ENCODE results near the gene B4GALNT3. TPM values are rescaled to one million over a fixed set of nuclear protein-coding genes. Genes with fewer than 3 reads are reported as not detected.

Gene B4GALNT3
- total and polyA plus RNA-seq, 2 experiments from 2014 or later = 0.11 TPM; not detected in 1

- no peak overlapping the region for H3K9ac ChIP-seq
- H3K27ac ChIP-seq = no peak overlapping the region
- no peaks in the 10 kb centered on the region for H3K79me2 ChIP-seq (ENCODE audit: insufficient read depth)
Observed at GRCh38 chr12:468671-469389, 9.1 kb downstream of the B4GALNT3 start.

DNA sequence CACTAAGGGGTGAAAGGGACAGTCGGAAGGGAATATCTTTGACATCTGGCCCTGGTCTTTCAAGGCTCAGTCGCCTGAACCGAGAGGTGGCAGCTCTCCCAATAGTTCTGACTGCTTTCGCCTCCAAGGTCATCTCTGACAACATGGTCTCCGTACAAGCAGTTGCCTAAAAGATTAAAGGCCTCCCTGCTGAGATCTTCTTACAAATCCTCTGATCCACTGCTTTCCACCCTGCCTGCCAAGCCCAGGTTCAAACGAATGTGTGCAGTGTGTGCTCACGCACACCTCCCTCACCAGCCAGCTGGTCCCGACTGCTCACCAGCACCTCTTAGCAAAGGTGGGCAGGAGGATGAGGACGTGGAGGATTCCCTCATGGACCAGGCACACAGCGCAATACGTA, 10.4 kb downstream of the B4GALNT3 start:
- no peak overlapping the region for H3K4me3 ChIP-seq
- H3K9me3 ChIP-seq (ENCODE audit: low read depth) = no peaks in the 10 kb centered on the region
- peaks cover 16% of the 10 kb centered on the region for H3K27me3 ChIP-seq (replicated peaks; ENCODE audit: insufficient read depth)
- H3K9ac ChIP-seq = no peak overlapping the region
- no peaks in the 10 kb centered on the region for H3K36me3 ChIP-seq (ENCODE audit: low read depth)
- H3K79me2 ChIP-seq (ENCODE audit: insufficient read depth) = no peaks in the 10 kb centered on the region
- no peaks in the 10 kb centered on the region for H4K20me1 ChIP-seq (ENCODE audit: insufficient read depth)
- no peak overlapping the region for H2AFZ ChIP-seq
- in situ Hi-C loops (cut with MboI) = no loop called here
- H3K4me1 ChIP-seq (ENCODE audit: insufficient read depth) = peaks cover 5% of the 10 kb centered on the region; the same call in 1 of the 2 replicates
- no peaks in the 10 kb centered on the region for H3K9me2 ChIP-seq (ENCODE audit: insufficient read depth)
- no peak for DNase-seq
- no peak overlapping the region for H3K27ac ChIP-seq
- TF ChIP-seq EZH2 (IDR thresholded peaks at IDR 0.05; ENCODE audit: insufficient read depth, poor library complexity, severe bottlenecking) = no peak
- TF ChIP-seq EZH2phosphoT487 (IDR thresholded peaks at IDR 0.05; ENCODE audit: insufficient read depth, low read depth) = no peak
- no peaks in the 10 kb centered on the region for H3F3A ChIP-seq (ENCODE audit: insufficient read depth)
- no peak overlapping the region for H3K4me2 ChIP-seq (ENCODE audit: unreplicated experiment)
- WGBS, 2 experiments (ENCODE audit: low coverage in 1 of 2, low lambda C conversion rate in 2 of 2, missing lambda C conversion rate in 2 of 2) = 60% methylated on average over 11 of the region's 11 CpGs

More at GRCh38 chr12:468671-469389, 9.1 kb downstream of the B4GALNT3 start:
- TF ChIP-seq EZH2phosphoT487 (IDR thresholded peaks at IDR 0.05; ENCODE audit: insufficient read depth, low read depth) (no peak), EZH2 (IDR thresholded peaks at IDR 0.05; ENCODE audit: insufficient read depth, poor library complexity, severe bottlenecking) (no peak)
- Histone ChIP-seq H3K27me3 (replicated peaks; ENCODE audit: insufficient read depth) (peaks cover 27% of the 10 kb centered on the region), H3K4me1 (ENCODE audit: insufficient read depth) (peaks cover under 1% of the 10 kb centered on the region; the same call in 1 of the 2 replicates), H3K4me2 (ENCODE audit: unreplicated experiment) (no peak overlapping the region), H3K9me2 (ENCODE audit: insufficient read depth) (no peaks in the 10 kb centered on the region), H4K20me1 (ENCODE audit: insufficient read depth) (no peaks in the 10 kb centered on the region), H3F3A (ENCODE audit: insufficient read depth) (no peaks in the 10 kb centered on the region), H3K36me3 (ENCODE audit: low read depth) (no peaks in the 10 kb centered on the region), H2AFZ (no peak overlapping the region), H3K4me3 (no peak overlapping the region), H3K9me3 (ENCODE audit: low read depth) (no peaks in the 10 kb centered on the region)
- in situ Hi-C loops (cut with MboI) = no loop called here
- no peak for DNase-seq
- 61 to 65% methylated on average over 10 of the region's 10 CpGs for WGBS, 2 experiments (ENCODE audit: low coverage in 1 of 2, low lambda C conversion rate in 2 of 2, missing lambda C conversion rate in 2 of 2)

GRCh38 chr12:473198-473597, 13.5 kb downstream of the B4GALNT3 start:
- no peak overlapping the region for H3K4me2 ChIP-seq (ENCODE audit: unreplicated experiment)

GRCh38 chr12:473863-474577, 14.3 kb downstream of the B4GALNT3 start:
- H3K9me2 ChIP-seq (ENCODE audit: insufficient read depth) = no peaks in the 10 kb centered on the region
- no peak overlapping the region for H3K27ac ChIP-seq
- in situ Hi-C loops (cut with MboI) = no loop called here
- no peaks in the 10 kb centered on the region for H3F3A ChIP-seq (ENCODE audit: insufficient read depth)
- H3K9ac ChIP-seq = no peak overlapping the region
- H4K20me1 ChIP-seq (ENCODE audit: insufficient read depth) = no peaks in the 10 kb centered on the region
- H3K79me2 ChIP-seq (ENCODE audit: insufficient read depth) = no peaks in the 10 kb centered on the region
- no peak for DNase-seq
- peaks cover 5% of the 10 kb centered on the region; the same call in 1 of the 2 replicates for H3K4me1 ChIP-seq (ENCODE audit: insufficient read depth)
- TF ChIP-seq EZH2 (IDR thresholded peaks at IDR 0.05; ENCODE audit: insufficient read depth, poor library complexity, severe bottlenecking) (no peak), EZH2phosphoT487 (IDR thresholded peaks at IDR 0.05; ENCODE audit: insufficient read depth, low read depth) (no peak)
- no peak overlapping the region for H3K4me2 ChIP-seq (ENCODE audit: unreplicated experiment)
- 76 to 77% methylated on average over 9 of the region's 9 CpGs for WGBS, 2 experiments (ENCODE audit: low coverage in 1 of 2, low lambda C conversion rate in 2 of 2, missing lambda C conversion rate in 2 of 2)
- H3K4me3 ChIP-seq = no peak overlapping the region
- no peaks in the 10 kb centered on the region for H3K9me3 ChIP-seq (ENCODE audit: low read depth)
- H3K36me3 ChIP-seq (ENCODE audit: low read depth) = no peaks in the 10 kb centered on the region
- no peak overlapping the region for H2AFZ ChIP-seq
- peaks cover 41% of the 10 kb centered on the region for H3K27me3 ChIP-seq (replicated peaks; ENCODE audit: insufficient read depth)

More at GRCh38 chr12:473198-473597, 13.5 kb downstream of the B4GALNT3 start:
- Histone ChIP-seq H3K9me3 (ENCODE audit: low read depth) (no peaks in the 10 kb centered on the region), H3F3A (ENCODE audit: insufficient read depth) (no peaks in the 10 kb centered on the region), H3K9me2 (ENCODE audit: insufficient read depth) (no peaks in the 10 kb centered on the region), H2AFZ (no peak overlapping the region), H4K20me1 (ENCODE audit: insufficient read depth) (no peaks in the 10 kb centered on the region), H3K9ac (no peak overlapping the region), H3K36me3 (ENCODE audit: low read depth) (no peaks in the 10 kb centered on the region), H3K27me3 (replicated peaks; ENCODE audit: insufficient read depth) (peaks cover 39% of the 10 kb centered on the region), H3K27ac (no peak overlapping the region), H3K4me1 (ENCODE audit: insufficient read depth) (peaks cover 5% of the 10 kb centered on the region; the same call in 1 of the 2 replicates), H3K4me3 (no peak overlapping the region), H3K79me2 (ENCODE audit: insufficient read depth) (no peaks in the 10 kb centered on the region)
- in situ Hi-C loops (cut with MboI) = no loop called here
- no peak for DNase-seq
- TF ChIP-seq EZH2phosphoT487 (IDR thresholded peaks at IDR 0.05; ENCODE audit: insufficient read depth, low read depth) (no peak), EZH2 (IDR thresholded peaks at IDR 0.05; ENCODE audit: insufficient read depth, poor library complexity, severe bottlenecking) (no peak)
- 83 to 91% methylated on average over 5 of the region's 5 CpGs for WGBS, 2 experiments (ENCODE audit: low coverage in 1 of 2, low lambda C conversion rate in 2 of 2, missing lambda C conversion rate in 2 of 2)
